ENCODE results near the gene PRR13.

PRR13 gene

GRCh38 chr12:53454707-53455106 is 13.2 kb downstream of the PRR13 start:
- TF ChIP-seq, protein P1, sequence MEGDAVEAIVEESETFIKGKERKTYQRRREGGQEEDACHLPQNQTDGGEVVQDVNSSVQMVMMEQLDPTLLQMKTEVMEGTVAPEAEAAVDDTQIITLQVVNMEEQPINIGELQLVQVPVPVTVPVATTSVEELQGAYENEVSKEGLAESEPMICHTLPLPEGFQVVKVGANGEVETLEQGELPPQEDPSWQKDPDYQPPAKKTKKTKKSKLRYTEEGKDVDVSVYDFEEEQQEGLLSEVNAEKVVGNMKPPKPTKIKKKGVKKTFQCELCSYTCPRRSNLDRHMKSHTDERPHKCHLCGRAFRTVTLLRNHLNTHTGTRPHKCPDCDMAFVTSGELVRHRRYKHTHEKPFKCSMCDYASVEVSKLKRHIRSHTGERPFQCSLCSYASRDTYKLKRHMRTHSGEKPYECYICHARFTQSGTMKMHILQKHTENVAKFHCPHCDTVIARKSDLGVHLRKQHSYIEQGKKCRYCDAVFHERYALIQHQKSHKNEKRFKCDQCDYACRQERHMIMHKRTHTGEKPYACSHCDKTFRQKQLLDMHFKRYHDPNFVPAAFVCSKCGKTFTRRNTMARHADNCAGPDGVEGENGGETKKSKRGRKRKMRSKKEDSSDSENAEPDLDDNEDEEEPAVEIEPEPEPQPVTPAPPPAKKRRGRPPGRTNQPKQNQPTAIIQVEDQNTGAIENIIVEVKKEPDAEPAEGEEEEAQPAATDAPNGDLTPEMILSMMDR (IDR thresholded peaks at IDR 0.05; ENCODE audit: control insufficient read depth, insufficient read depth, low read depth, low read length, missing control alignments): no peak
- DNase-seq (ENCODE audit: low read depth): no peak
- H3K4me3 ChIP-seq (ENCODE audit: control insufficient read depth, low read depth, low read length): no peak overlapping the region

GRCh38 chr12:53456654-53457366 is 15.3 kb downstream of the PRR13 start:
- no peak for DNase-seq (ENCODE audit: low read depth)
- no peak overlapping the region for H3K4me3 ChIP-seq (ENCODE audit: control insufficient read depth, low read depth, low read length)
- TF ChIP-seq, protein P1 (IDR thresholded peaks at IDR 0.05; ENCODE audit: control insufficient read depth, insufficient read depth, low read depth, low read length, missing control alignments): no peak

DNA sequence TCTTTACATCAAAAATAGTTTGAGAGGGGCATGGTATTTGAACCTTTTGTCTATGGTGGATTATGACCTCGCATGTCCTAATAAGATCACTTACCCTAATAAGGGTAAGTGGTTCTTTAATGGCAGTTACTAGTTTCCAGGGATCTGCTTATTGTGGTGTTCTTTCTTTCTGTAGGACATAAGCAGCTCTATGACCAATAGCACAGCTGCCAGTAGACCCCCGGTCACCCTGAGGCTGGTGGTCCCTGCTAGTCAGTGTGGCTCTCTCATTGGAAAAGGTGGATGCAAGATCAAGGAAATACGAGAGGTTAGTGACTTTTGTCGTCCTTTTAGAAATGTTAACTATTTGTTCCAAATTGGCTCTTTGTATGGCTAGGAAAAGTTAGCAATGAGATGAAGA is 17.6 kb downstream of the PRR13 start:
- H3K4me3 ChIP-seq (ENCODE audit: control insufficient read depth, low read depth, low read length): no peak overlapping the region
- DNase-seq (ENCODE audit: low read depth): no peak
- TF ChIP-seq, protein P1 (IDR thresholded peaks at IDR 0.05; ENCODE audit: control insufficient read depth, insufficient read depth, low read depth, low read length, missing control alignments): no peak

- TF ChIP-seq, protein P1 (IDR thresholded peaks at IDR 0.05; ENCODE audit: control insufficient read depth, insufficient read depth, low read depth, low read length, missing control alignments): no peak
- DNase-seq (ENCODE audit: low read depth): no peak
- H3K4me3 ChIP-seq (ENCODE audit: control insufficient read depth, low read depth, low read length): no peak overlapping the region
These were observed 19.5 kb downstream of the PRR13 start for GRCh38 chr12:53461059-53461458.

GRCh38 chr12:53461591-53461990 is 20.1 kb downstream of the PRR13 start:
- H3K4me3 ChIP-seq (ENCODE audit: control insufficient read depth, low read depth, low read length): no peak overlapping the region
- no peak for DNase-seq (ENCODE audit: low read depth)
- TF ChIP-seq, protein P1 (IDR thresholded peaks at IDR 0.05; ENCODE audit: control insufficient read depth, insufficient read depth, low read depth, low read length, missing control alignments): no peak

GRCh38 chr12:53462935-53463334 is 21.4 kb downstream of the PRR13 start:
- no peak overlapping the region for H3K4me3 ChIP-seq (ENCODE audit: control insufficient read depth, low read depth, low read length)
- TF ChIP-seq, protein P1 (IDR thresholded peaks at IDR 0.05; ENCODE audit: control insufficient read depth, insufficient read depth, low read depth, low read length, missing control alignments): no peak
- DNase-seq (ENCODE audit: low read depth): no peak
